Activated gamma-delta T cell treated with anti-CD3 and anti-CD28 coated beads, Interleukin-2, amount 50 U/mL, for 16 hours (primary cell): ENCODE data around the gene ZNF226.
"Not testable (repeated sequence)": the region's sequence is repeated elsewhere in the genome, so short reads cannot be mapped to it uniquely, and the experiment has no call there.

ENCODE experiments used
- DNase-seq: peaks from one replicate; pipeline ENCODE4 v3.0.0-alpha.2; 2020; ENCODE audit warnings: low read depth

Gene ZNF226

GRCh38 chr19:44212250-44212865 is 47.5 kb downstream of the ZNF226 start, which contains the start of gene ZNF227:
ZNF227 (plus strand) TSS chr19:44212532; CDS start chr19:44217793, 5,261 bp downstream.
- peak; percentile 69 for DNase-seq

GRCh38 chr19:44212866-44213346 is 48.0 kb downstream of the ZNF226 start:
- DNase-seq, result no peak

GRCh38 chr19:44219926-44220325 is 55.0 kb downstream of the ZNF226 start:
- not testable (repeated sequence) for DNase-seq

GRCh38 chr19:44220761-44221160 is 55.9 kb downstream of the ZNF226 start:
- DNase-seq, result not testable (repeated sequence)

- not testable (repeated sequence) for DNase-seq
Observed at GRCh38 chr19:44221291-44221690, 56.4 kb downstream of the ZNF226 start.
